Daoy (cell line): Measurements from ENCODE around the gene GCLM. TPM values are rescaled to one million over a fixed set of nuclear protein-coding genes. Genes with fewer than 3 reads are reported as not detected.
"Not testable (repeated sequence)": the region's sequence is repeated elsewhere in the genome, so short reads cannot be mapped to it uniquely, and the experiment has no call there.

Experiments
- DNase-seq: peaks from one replicate; pipeline ENCODE4 v3.0.0-alpha.2; 2015; ENCODE audit warnings: low read depth
- total RNA-seq: library from RNA; depleted of rRNA; stranded (reverse); fragments of >200 nt; shearing (Covaris generic); gene quantifications from 2 replicates; pipeline ENCODE4 v1.2.3, GENCODE V29; 2014; rRNA removed

GCLM gene, protein sequence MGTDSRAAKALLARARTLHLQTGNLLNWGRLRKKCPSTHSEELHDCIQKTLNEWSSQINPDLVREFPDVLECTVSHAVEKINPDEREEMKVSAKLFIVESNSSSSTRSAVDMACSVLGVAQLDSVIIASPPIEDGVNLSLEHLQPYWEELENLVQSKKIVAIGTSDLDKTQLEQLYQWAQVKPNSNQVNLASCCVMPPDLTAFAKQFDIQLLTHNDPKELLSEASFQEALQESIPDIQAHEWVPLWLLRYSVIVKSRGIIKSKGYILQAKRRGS
- total RNA-seq = 53.4 and 59.0 TPM in 2 replicates

DNA sequence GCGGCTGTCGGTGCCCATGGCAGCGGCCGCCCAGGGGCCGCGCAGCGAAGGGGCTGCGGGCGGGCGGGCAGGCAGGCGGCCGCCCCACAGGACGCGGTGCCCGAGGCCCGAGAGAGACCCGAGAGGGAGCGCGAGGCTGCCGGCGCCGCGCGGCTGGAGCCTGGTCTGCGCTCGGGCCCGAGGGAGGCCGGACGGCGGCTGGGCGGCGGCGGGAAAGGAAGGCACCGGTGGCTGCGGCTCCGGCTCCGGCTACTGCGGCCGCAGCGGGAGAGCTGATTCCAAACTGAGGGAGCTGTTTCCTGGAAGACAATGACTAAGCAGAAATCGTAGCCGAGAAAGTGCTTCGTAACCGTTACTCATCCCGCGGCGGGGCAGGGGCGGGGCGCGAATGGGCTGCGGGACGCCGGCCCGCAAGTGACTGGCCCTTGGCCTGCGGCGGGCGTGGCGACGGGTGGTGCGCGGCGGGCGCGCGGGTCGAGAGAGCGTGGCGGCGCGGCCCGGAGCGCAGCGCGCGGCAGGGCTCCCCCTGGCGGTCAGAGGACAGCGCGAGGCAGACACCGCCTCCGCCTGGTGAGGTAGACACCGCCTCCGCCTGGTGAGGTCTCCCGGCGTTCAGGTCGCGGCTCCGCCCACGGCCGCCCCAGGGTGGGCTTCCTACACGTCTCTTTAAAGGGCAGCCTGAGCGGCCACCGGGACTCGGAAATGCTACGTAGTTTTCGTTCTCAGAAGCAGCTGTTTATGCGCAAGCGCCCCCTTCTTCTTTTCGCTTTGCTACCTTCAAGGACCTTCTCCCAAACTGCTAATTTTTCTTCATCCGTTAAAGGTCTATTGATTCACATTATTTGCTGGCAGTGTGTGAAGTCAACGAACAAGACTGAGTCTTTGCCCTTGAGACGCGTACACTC lies at the start of gene GCLM:
GCLM (minus strand) TSS at position 285 of the 905 bp plus-strand sequence; CDS start at position 18, 267 bp downstream.
- peak; percentile 100 for DNase-seq

- DNase-seq = no peak
Measured at GRCh38 chr1:93958726-93959100, 49.5 kb upstream of the GCLM start.

- DNase-seq = no peak
Measured at GRCh38 chr1:93958032-93958725, 48.9 kb upstream of the GCLM start.

DNA sequence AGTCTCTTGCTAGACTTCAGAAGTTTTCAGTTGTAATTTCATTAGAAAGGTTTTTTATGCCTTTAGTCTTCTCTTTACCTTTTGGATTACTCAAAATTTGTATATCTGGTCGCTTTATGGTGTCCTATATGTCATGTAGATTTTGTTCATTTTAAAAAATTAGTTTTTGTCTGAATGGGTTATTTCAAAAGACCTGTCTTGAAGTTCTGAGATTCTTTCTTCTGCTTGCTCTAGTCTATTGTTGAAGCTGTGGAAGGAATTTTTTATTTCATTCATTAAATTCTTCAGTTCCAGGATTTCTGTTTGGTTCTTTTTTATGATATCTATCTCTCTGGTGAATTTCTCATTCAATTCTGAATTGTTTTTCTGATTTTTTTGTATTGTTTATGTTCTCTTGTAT lies 46.5 kb upstream of the GCLM start:
- DNase-seq = no peak

DNA sequence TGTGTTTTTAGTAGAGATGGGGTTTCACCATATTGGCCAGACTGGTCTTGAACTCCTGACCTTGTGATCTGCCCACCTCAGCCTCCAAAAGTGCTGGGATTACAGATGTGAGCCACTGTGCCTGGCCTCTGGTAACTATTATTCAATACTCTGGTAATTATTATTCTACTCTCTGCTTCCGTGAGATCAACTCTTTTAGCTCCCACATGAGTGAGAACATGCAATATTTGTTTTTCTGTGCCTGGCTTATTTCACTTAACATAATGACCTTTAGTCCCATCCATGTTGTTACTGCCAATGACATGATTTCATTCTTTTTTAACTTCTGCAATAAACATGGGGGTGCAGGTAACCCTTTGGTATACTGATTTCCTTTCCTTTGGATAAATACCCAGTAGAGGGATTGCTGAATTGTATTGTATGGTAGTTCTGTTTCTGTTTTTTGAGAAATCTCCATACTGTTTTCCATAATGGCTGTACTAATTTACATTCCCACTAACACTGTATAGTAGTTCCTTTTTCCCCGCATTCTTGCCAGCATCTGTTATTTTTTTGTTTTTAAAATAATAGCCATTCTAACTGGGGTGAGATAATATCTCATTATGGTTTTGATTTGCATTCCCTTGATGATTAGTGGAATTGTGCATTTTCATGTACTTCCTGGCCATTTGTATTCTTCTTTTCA lies 37.9 kb upstream of the GCLM start:
- DNase-seq = not testable (repeated sequence)

GRCh38 chr1:93938461-93939145 lies 29.4 kb upstream of the GCLM start:
- no peak for DNase-seq

- DNase-seq = no peak
Measured at GRCh38 chr1:93937997-93938396, 28.8 kb upstream of the GCLM start.

GRCh38 chr1:93925206-93925605 lies 16.0 kb upstream of the GCLM start:
- no peak for DNase-seq

GRCh38 chr1:93919780-93920179 lies 10.6 kb upstream of the GCLM start:
- DNase-seq = no peak

- DNase-seq = no peak
Measured at GRCh38 chr1:93917302-93917701, 8.1 kb upstream of the GCLM start.

- DNase-seq = not testable (repeated sequence)
Measured at GRCh38 chr1:93910880-93911279, 1.6 kb upstream of the GCLM start.

- no peak for DNase-seq
Measured at GRCh38 chr1:93910305-93910704, 1.1 kb upstream of the GCLM start.

- peak; percentile 53 for DNase-seq
Measured at GRCh38 chr1:93908394-93909145, 660 bp downstream of the GCLM start.

- peak; percentile 83 for DNase-seq
Measured at GRCh38 chr1:93907718-93908117, 1.5 kb downstream of the GCLM start.

DNA sequence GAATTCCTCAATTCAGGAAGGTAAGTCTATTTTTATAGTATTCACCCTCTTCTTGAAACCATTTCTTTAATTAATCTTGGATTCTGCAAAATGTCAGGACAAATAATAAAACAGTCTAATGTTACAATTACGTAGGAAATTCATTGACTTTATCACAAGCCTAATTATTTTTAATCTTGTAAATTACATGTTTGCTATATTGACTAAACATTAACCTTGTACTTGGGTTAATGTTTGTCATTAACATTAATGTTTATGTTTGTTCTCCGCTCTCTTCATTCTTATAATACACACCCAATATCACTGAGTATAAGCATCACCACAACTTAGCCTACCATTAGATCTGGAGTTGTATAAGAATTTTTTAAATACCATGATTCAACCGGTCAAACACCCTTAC lies 2.8 kb downstream of the GCLM start:
- DNase-seq = no peak

DNA sequence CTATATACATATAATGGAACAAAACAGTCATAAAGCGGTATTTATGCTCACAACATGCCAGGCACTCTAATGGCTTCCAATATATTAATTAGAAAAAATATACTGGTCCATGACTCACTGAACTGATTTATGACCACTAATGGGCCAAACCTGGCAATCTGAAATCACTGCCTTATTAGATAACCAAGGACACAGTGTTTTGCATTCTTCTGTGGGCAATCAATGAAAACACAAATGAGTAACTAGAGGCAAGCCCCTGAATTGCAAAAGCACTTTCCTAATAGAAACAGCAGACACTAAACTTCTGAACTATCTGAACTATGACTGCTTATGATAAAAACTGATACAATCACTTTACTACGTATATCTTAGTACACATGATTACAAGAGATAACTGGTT lies 3.5 kb downstream of the GCLM start:
- peak; percentile 20 for DNase-seq

GRCh38 chr1:93905051-93905450 lies 4.2 kb downstream of the GCLM start:
- no peak for DNase-seq

DNA sequence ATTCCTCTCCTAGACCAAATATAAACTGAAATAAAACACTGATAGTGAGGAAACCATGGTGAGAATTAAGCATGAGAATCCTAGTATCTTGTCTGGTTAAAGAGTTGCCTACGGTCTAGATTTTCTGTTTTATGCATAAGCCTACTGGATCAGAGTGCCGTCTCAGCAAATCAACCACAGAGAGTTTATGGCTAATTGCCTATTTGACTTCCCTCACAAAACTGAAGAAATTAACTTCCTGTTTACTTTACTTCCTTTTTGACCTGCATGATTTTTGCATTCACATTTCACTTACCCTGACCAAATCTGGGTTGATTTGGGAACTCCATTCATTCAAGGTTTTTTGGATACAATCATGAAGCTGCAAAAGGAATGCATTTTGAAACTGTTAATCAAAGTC lies 5.0 kb downstream of the GCLM start:
- no peak for DNase-seq

DNA sequence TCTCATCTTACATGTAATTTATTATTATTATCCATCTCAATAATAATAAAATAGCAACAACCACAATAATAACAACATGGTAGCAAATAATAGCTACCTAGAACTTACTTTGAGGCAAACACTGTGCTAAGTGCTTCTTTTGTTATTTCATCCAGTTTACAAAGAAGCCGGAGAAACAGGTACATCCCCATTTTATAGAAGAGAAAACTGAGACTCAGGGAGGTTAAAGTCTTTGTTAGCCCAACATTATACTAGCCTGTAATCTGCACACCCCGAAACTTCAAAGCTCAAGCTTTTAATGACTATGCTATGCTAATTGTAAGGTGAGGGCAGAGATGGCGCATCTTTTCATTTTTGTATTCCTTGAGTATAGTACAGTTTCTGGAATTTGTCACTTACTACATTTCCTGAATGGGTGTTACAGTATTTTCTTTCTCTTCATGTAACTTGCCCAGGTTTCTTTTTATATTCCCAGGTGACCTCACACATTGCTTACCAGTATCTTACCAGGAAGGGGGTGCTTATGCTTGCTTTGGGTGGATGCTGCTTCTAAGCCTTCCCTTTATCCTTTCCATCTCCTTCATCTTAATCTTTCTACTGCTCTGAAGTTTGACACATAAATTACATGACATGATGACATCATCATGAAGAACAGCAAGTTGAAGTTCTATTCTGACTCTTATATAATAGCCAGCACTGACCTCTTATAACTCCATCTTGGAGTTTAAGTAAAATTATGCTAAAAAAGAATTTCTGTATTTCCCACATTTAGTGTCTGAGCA lies 8.3 kb downstream of the GCLM start:
- no peak for DNase-seq
